PC-3 (cell line): ENCODE measurements around the gene PTGES2.

Source experiments
- CTCF ChIP-seq: fragments of 300-600 bp; sonication (generic); conservative IDR thresholded peaks from 2 replicates; pipeline ENCODE4 v1.5.1; 2017; ENCODE audit warnings: antibody characterized with exemption, low read depth, mild to moderate bottlenecking, low read length
- EZH2 ChIP-seq: fragments of 300-600 bp; sonication (generic); IDR thresholded peaks from one replicate; pipeline ENCODE4 v1.6.1; 2017; ENCODE audit warnings: antibody characterized with exemption, mild to moderate bottlenecking, low read length; ENCODE audit not compliant: unreplicated experiment

GRCh38 chr9:128152133-128153059, 24.9 kb upstream of the PTGES2 start:
- TF ChIP-seq EZH2 (no peak), CTCF (no peak)
